NB4 (cell line): ENCODE results near the gene STAM.

Experiments used
- MYC ChIP-seq: IDR thresholded peaks from 2 replicates; pipeline ENCODE4 v1.6.1; 2011; ENCODE audit warnings: low read depth, low read length
- POLR2A ChIP-seq: IDR thresholded peaks from 2 replicates; pipeline ENCODE4 v1.6.1; 2011; ENCODE audit warnings: mild to moderate bottlenecking; ENCODE audit not compliant: insufficient read length; ENCODE audit errors: extremely low read depth
- TF ChIP-seq, protein P1 (sequence below): IDR thresholded peaks from one replicate; pipeline ENCODE4 v1.5.1; 2012; ENCODE audit warnings: low read depth, low read length
- TF ChIP-seq, protein P2 (sequence below): IDR thresholded peaks from 2 replicates; pipeline ENCODE4 v1.6.1; 2011; ENCODE audit warnings: low read depth, low read length

DNA sequence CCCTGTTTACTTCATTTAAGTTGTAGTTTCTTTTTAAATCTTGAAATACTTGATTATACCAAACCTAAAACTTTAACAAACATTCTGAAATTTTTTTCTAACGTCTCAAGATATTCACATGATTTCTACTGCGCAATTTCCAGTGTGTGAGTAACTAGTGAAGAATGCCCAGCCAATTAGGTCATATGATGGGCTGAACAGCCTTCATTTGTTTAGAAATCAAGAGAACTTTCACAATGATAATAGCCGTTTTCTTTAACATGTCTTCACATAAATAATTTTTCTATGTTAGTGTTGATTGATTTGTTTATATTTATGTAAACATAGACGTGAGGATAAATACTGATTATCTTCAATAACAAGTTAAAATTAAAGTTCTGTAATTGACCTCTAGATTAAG is 21.8 kb downstream of the STAM start:
- TF ChIP-seq, protein P1, sequence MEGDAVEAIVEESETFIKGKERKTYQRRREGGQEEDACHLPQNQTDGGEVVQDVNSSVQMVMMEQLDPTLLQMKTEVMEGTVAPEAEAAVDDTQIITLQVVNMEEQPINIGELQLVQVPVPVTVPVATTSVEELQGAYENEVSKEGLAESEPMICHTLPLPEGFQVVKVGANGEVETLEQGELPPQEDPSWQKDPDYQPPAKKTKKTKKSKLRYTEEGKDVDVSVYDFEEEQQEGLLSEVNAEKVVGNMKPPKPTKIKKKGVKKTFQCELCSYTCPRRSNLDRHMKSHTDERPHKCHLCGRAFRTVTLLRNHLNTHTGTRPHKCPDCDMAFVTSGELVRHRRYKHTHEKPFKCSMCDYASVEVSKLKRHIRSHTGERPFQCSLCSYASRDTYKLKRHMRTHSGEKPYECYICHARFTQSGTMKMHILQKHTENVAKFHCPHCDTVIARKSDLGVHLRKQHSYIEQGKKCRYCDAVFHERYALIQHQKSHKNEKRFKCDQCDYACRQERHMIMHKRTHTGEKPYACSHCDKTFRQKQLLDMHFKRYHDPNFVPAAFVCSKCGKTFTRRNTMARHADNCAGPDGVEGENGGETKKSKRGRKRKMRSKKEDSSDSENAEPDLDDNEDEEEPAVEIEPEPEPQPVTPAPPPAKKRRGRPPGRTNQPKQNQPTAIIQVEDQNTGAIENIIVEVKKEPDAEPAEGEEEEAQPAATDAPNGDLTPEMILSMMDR = no peak
- TF ChIP-seq POLR2A (no peak), MYC (no peak)
- TF ChIP-seq, protein P2, sequence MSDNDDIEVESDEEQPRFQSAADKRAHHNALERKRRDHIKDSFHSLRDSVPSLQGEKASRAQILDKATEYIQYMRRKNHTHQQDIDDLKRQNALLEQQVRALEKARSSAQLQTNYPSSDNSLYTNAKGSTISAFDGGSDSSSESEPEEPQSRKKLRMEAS = no peak
